GM21786 (cell line): Measurements from ENCODE around the gene TTLL4.

ENCODE experiments used
- ATAC-seq: cut with Tn5 transposase; IDR thresholded peaks from one replicate; pipeline ENCODE4 v1.9.1; 2021; ENCODE audit not compliant: unreplicated experiment

Gene TTLL4

GRCh38 chr2:218711550-218711929, 905 bp downstream of the TTLL4 start:
- ATAC-seq = no peak

- ATAC-seq = no peak
These were observed 3.3 kb downstream of the TTLL4 start for GRCh38 chr2:218713922-218714321.

GRCh38 chr2:218716070-218716469, 5.4 kb downstream of the TTLL4 start:
- no peak for ATAC-seq

- no peak for ATAC-seq
These were observed 6.6 kb downstream of the TTLL4 start for GRCh38 chr2:218717262-218717661.

- ATAC-seq = no peak
These were observed 7.4 kb downstream of the TTLL4 start for GRCh38 chr2:218718058-218718457.

- ATAC-seq = no peak
These were observed 8.8 kb downstream of the TTLL4 start for GRCh38 chr2:218719457-218719856.

GRCh38 chr2:218720048-218721041, 9.7 kb downstream of the TTLL4 start:
- no peak for ATAC-seq

- ATAC-seq = no peak
These were observed 10.9 kb downstream of the TTLL4 start for GRCh38 chr2:218721488-218721887.

- no peak for ATAC-seq
These were observed 11.3 kb downstream of the TTLL4 start for GRCh38 chr2:218721934-218722333.

GRCh38 chr2:218722419-218722818, 11.8 kb downstream of the TTLL4 start:
- ATAC-seq = no peak

GRCh38 chr2:218722876-218723785, 12.5 kb downstream of the TTLL4 start:
- ATAC-seq = no peak

GRCh38 chr2:218726004-218726574, 15.5 kb downstream of the TTLL4 start:
- no peak for ATAC-seq

- no peak for ATAC-seq
These were observed 17.0 kb downstream of the TTLL4 start for GRCh38 chr2:218727502-218728165.

GRCh38 chr2:218729640-218730039, 19.0 kb downstream of the TTLL4 start:
- ATAC-seq = no peak

- no peak for ATAC-seq
These were observed 21.6 kb downstream of the TTLL4 start for GRCh38 chr2:218732052-218732760.

GRCh38 chr2:218732761-218733158, 22.1 kb downstream of the TTLL4 start:
- ATAC-seq = no peak

GRCh38 chr2:218733171-218734021, 22.8 kb downstream of the TTLL4 start:
- no peak for ATAC-seq

GRCh38 chr2:218734190-218734975, 23.7 kb downstream of the TTLL4 start:
- no peak for ATAC-seq
